Activated CD4-positive, alpha-beta T cell treated with anti-CD3 and anti-CD28 coated beads, Interleukin-2, amount 10 ng/mL, durations not matched to agents 7 days and 5 days (primary cell): ENCODE data around the gene BBS12. TPM values are rescaled to one million over a fixed set of nuclear protein-coding genes. Genes with fewer than 3 reads are reported as not detected.
"Not testable (repeated sequence)": the region's sequence is repeated elsewhere in the genome, so short reads cannot be mapped to it uniquely, and the experiment has no call there.

Experiments used
- CTCF ChIA-PET: fragments of 350-600 bp; sonication (Branson Sonifier 250); formaldehyde crosslinking; loops from one replicate; lab custom pipeline; 2021; ENCODE audit warnings: antibody characterized with exemption; lab: Charles Lee
- POLR2A ChIA-PET: fragments of 350-600 bp; sonication (Branson Sonifier 250); formaldehyde crosslinking; loops from one replicate; lab custom pipeline; 2021; ENCODE audit warnings: antibody characterized with exemption; lab: Charles Lee
- DNase-seq: peaks from one replicate; pipeline ENCODE4 v3.0.0-alpha.2; 2020
- H3K27ac Mint-ChIP-seq: one replicate; pipeline ENCODE4 v1.8.0; 2021; ENCODE audit warnings: mild to moderate bottlenecking, moderate library complexity, mixed read lengths
- H3K27me3 Mint-ChIP-seq: one replicate; pipeline ENCODE4 v1.8.0; 2021; ENCODE audit warnings: mixed read lengths
- H3K36me3 Mint-ChIP-seq: one replicate; pipeline ENCODE4 v1.8.0; 2021; ENCODE audit warnings: low read depth, mixed read lengths
- H3K4me1 Mint-ChIP-seq: one replicate; pipeline ENCODE4 v1.8.0; 2021; ENCODE audit warnings: mixed read lengths
- H3K4me3 Mint-ChIP-seq: one replicate; pipeline ENCODE4 v1.8.0; 2021; ENCODE audit warnings: mild to moderate bottlenecking, moderate library complexity, mixed read lengths
- H3K9me3 Mint-ChIP-seq: one replicate; pipeline ENCODE4 v1.8.0; 2021; ENCODE audit warnings: mixed read lengths
- total RNA-seq, 2 experiments: library from RNA; stranded (reverse); gene quantifications; one replicate each; pipeline ENCODE4 v1.2.3, GENCODE V29; 2021

Gene BBS12
- total RNA-seq, 2 experiments from 2014 or later = 1.7 to 2.1 TPM

GRCh38 chr4:122772986-122773385 lies 40.5 kb downstream of the BBS12 start:
- ChIA-PET CTCF (no interaction called here), POLR2A (no interaction called here)
- H3K27me3 Mint-ChIP-seq = peaks cover 11% of the 10 kb centered on the region
- no peaks in the 10 kb centered on the region for H3K4me1 Mint-ChIP-seq
- no peaks in the 10 kb centered on the region for H3K36me3 Mint-ChIP-seq
- H3K4me3 Mint-ChIP-seq = no peak overlapping the region
- H3K27ac Mint-ChIP-seq = no peak overlapping the region
- DNase-seq = no peak
- peaks cover 3% of the 10 kb centered on the region for H3K9me3 Mint-ChIP-seq

- peaks cover 11% of the 10 kb centered on the region for H3K27me3 Mint-ChIP-seq
- ChIA-PET POLR2A (no interaction called here), CTCF (interaction anchor here (0.7 kb wide), 1 partner anchor 34 kb away, joined by 3 read pairs; no protein-coding TSS in a partner anchor)
- no peak overlapping the region for H3K27ac Mint-ChIP-seq
- H3K36me3 Mint-ChIP-seq = no peaks in the 10 kb centered on the region
- no peaks in the 10 kb centered on the region for H3K4me1 Mint-ChIP-seq
- no peak for DNase-seq
- H3K4me3 Mint-ChIP-seq = no peak overlapping the region
- peaks cover 3% of the 10 kb centered on the region for H3K9me3 Mint-ChIP-seq
Observed at GRCh38 chr4:122775039-122775438, 42.5 kb downstream of the BBS12 start.

GRCh38 chr4:122775987-122776836 lies 43.7 kb downstream of the BBS12 start:
- Mint-ChIP-seq H3K27me3 (peaks cover 11% of the 10 kb centered on the region), H3K4me1 (no peaks in the 10 kb centered on the region), H3K27ac (no peak overlapping the region), H3K9me3 (peaks cover 3% of the 10 kb centered on the region), H3K4me3 (no peak overlapping the region), H3K36me3 (no peaks in the 10 kb centered on the region)
- POLR2A ChIA-PET = no interaction called here
- no peak for DNase-seq
- CTCF ChIA-PET = no interaction called here

GRCh38 chr4:122776916-122777315 lies 44.4 kb downstream of the BBS12 start:
- DNase-seq = no peak
- Mint-ChIP-seq H3K4me3 (no peak overlapping the region), H3K36me3 (no peaks in the 10 kb centered on the region), H3K27ac (no peak overlapping the region), H3K27me3 (peaks cover 14% of the 10 kb centered on the region), H3K9me3 (peaks cover 3% of the 10 kb centered on the region), H3K4me1 (no peaks in the 10 kb centered on the region)
- ChIA-PET POLR2A (no interaction called here), CTCF (interaction anchor here (0.7 kb wide), 1 partner anchor 22 kb away, joined by 3 read pairs; no protein-coding TSS in a partner anchor)

- Mint-ChIP-seq H3K27me3 (peaks cover 7% of the 10 kb centered on the region), H3K9me3 (peaks cover 3% of the 10 kb centered on the region), H3K4me3 (no peak overlapping the region), H3K27ac (no peak overlapping the region), H3K4me1 (no peaks in the 10 kb centered on the region), H3K36me3 (no peaks in the 10 kb centered on the region)
- ChIA-PET CTCF (interaction anchor here (0.7 to 1.2 kb wide), 2 partner anchors 74 to 304 kb away, joined by 3 read pairs; no protein-coding TSS in a partner anchor), POLR2A (no interaction called here)
- DNase-seq = no peak
Observed at GRCh38 chr4:122777846-122778673, 45.6 kb downstream of the BBS12 start.

- Mint-ChIP-seq H3K27ac (no peak overlapping the region), H3K9me3 (peaks cover 13% of the 10 kb centered on the region), H3K4me1 (peaks cover 23% of the 10 kb centered on the region), H3K27me3 (peaks cover 4% of the 10 kb centered on the region), H3K4me3 (no peak overlapping the region), H3K36me3 (peaks cover 3% of the 10 kb centered on the region)
- ChIA-PET POLR2A (no interaction called here), CTCF (interaction anchor here (0.9 kb wide), 1 partner anchor 141 kb away, joined by 6 read pairs; the partner anchor contains the start of gene NUDT6)
- no peak for DNase-seq
Observed at GRCh38 chr4:122781486-122781885, 49.0 kb downstream of the BBS12 start.

GRCh38 chr4:122783301-122784215 lies 51.1 kb downstream of the BBS12 start:
- no peak for DNase-seq
- H3K4me3 Mint-ChIP-seq = no peak overlapping the region
- H3K27ac Mint-ChIP-seq = no peak overlapping the region
- ChIA-PET POLR2A (interaction anchor here (0.6 kb wide), 2 partner anchors 71 to 228 kb away, joined by 3 read pairs; no protein-coding TSS in a partner anchor), CTCF (no interaction called here)
- H3K27me3 Mint-ChIP-seq = peaks cover 4% of the 10 kb centered on the region
- H3K36me3 Mint-ChIP-seq = peaks cover 3% of the 10 kb centered on the region
- H3K4me1 Mint-ChIP-seq = peaks cover 24% of the 10 kb centered on the region
- H3K9me3 Mint-ChIP-seq = peaks cover 12% of the 10 kb centered on the region

- H3K9me3 Mint-ChIP-seq = peaks cover 12% of the 10 kb centered on the region
- no peak overlapping the region for H3K4me3 Mint-ChIP-seq
- H3K27ac Mint-ChIP-seq = no peak overlapping the region
- peaks cover 24% of the 10 kb centered on the region for H3K4me1 Mint-ChIP-seq
- CTCF ChIA-PET = no interaction called here
- POLR2A ChIA-PET = no interaction called here
- H3K36me3 Mint-ChIP-seq = peaks cover 3% of the 10 kb centered on the region
- peaks cover 4% of the 10 kb centered on the region for H3K27me3 Mint-ChIP-seq
- no peak for DNase-seq
Observed at GRCh38 chr4:122784261-122784660, 51.8 kb downstream of the BBS12 start.

- peaks cover 4% of the 10 kb centered on the region for H3K27me3 Mint-ChIP-seq
Observed at GRCh38 chr4:122785099-122785498, 52.6 kb downstream of the BBS12 start.

GRCh38 chr4:122786296-122786695 lies 53.8 kb downstream of the BBS12 start:
- CTCF ChIA-PET = interaction anchor here (1.4 kb wide), 1 partner anchor 20 kb away, joined by 3 read pairs; no protein-coding TSS in a partner anchor
- H3K4me3 Mint-ChIP-seq, H3K27me3 Mint-ChIP-seq, POLR2A ChIA-PET, H3K27ac Mint-ChIP-seq, H3K36me3 Mint-ChIP-seq, DNase-seq: not testable (repeated sequence)
- Mint-ChIP-seq H3K4me1 (peaks cover 24% of the 10 kb centered on the region), H3K9me3 (peaks cover 12% of the 10 kb centered on the region)

More at GRCh38 chr4:122785099-122785498, 52.6 kb downstream of the BBS12 start:
- CTCF ChIA-PET = interaction anchor here (0.7 to 1.4 kb wide), 3 partner anchors 19 to 53 kb away, joined by 3 read pairs; no protein-coding TSS in a partner anchor
- POLR2A ChIA-PET = no interaction called here
- H3K27ac Mint-ChIP-seq = no peak overlapping the region
- H3K9me3 Mint-ChIP-seq = peaks cover 12% of the 10 kb centered on the region
- H3K4me1 Mint-ChIP-seq = peaks cover 24% of the 10 kb centered on the region
- H3K4me3 Mint-ChIP-seq = no peak overlapping the region
- DNase-seq = no peak
- H3K36me3 Mint-ChIP-seq = peaks cover 3% of the 10 kb centered on the region

GRCh38 chr4:122786920-122787319 lies 54.4 kb downstream of the BBS12 start:
- Mint-ChIP-seq H3K4me1 (peaks cover 24% of the 10 kb centered on the region), H3K9me3 (peaks cover 12% of the 10 kb centered on the region)
- DNase-seq, H3K4me3 Mint-ChIP-seq, H3K27ac Mint-ChIP-seq, H3K36me3 Mint-ChIP-seq, H3K27me3 Mint-ChIP-seq: not testable (repeated sequence)
- ChIA-PET CTCF (interaction anchor here (1.1 kb wide), 1 partner anchor 15 kb away, joined by 3 read pairs; no protein-coding TSS in a partner anchor), POLR2A (interaction anchor here (0.9 kb wide), 1 partner anchor 973 kb away, joined by 7 read pairs; no protein-coding TSS in a partner anchor)
